SK-N-SH (cell line): ENCODE measurements around the gene SNED1. TPM values are rescaled to one million over a fixed set of nuclear protein-coding genes. Genes with fewer than 3 reads are reported as not detected.

Source experiments
- CTCF ChIA-PET: fragments of 300-600, 350-600 bp; formaldehyde crosslinking; extraction: SDS; loops from one replicate; lab custom pipeline; 2021; lab: Yijun Ruan, JAX
- POLR2A ChIA-PET: fragments of 350-600 bp; sonication (Branson Sonifier 250); formaldehyde crosslinking; extraction: SDS; loops from one replicate; lab custom pipeline; 2020; ENCODE audit warnings: antibody characterized with exemption, inconsistent platforms; lab: Yijun Ruan, JAX
- DNase-seq: peaks from one replicate; pipeline ENCODE4 v3.0.0; 2012
- H2AFZ ChIP-seq: fragments of 200-600 bp; sonication (generic); 2 replicates; pipeline ENCODE4 v1.8.1; 2016; ENCODE audit warnings: antibody characterized with exemption, mild to moderate bottlenecking, low read depth
- H3F3A ChIP-seq: fragments of 200-600 bp; sonication (generic); replicated peaks from 2 replicates; pipeline ENCODE3; 2016; ENCODE audit warnings: antibody characterized with exemption, mild to moderate bottlenecking; ENCODE audit not compliant: insufficient read depth
- H3K27ac ChIP-seq, 2 experiments: fragments of 200-500 bp in 1 of 2; fragments of 200-600 bp in 1 of 2; sonication (Bioruptor generic) in 1 of 2; sonication (generic), shearing (Covaris generic) in 1 of 2; 2 replicates each; pipeline versions ENCODE4 v1.5.1 to v1.6.1; 2014 to 2016; ENCODE audit warnings: low read depth in 2 of 2, inconsistent platforms in 1 of 2, low read length in 1 of 2, mild to moderate bottlenecking in 1 of 2, mixed read lengths in 1 of 2
- H3K27me3 ChIP-seq: fragments of 200-600 bp; sonication (generic), shearing (Covaris generic); 2 replicates; pipeline ENCODE4 v1.6.1; 2016; ENCODE audit warnings: mixed run types; ENCODE audit not compliant: insufficient read depth
- H3K36me3 ChIP-seq, 2 experiments: fragments of 200-500 bp in 1 of 2; fragments of 200-600 bp in 1 of 2; sonication (Bioruptor generic) in 1 of 2; sonication (generic) in 1 of 2; replicated peaks in 1 of 2; 2 replicates each; pipeline versions ENCODE3 to v1.5.1; 2014 to 2016; ENCODE audit warnings: low read length in 1 of 2, mild to moderate bottlenecking in 1 of 2; ENCODE audit not compliant: insufficient read depth in 2 of 2, control insufficient read depth in 1 of 2
- H3K4me1 ChIP-seq, 2 experiments: fragments of 200-500 bp in 1 of 2; fragments of 200-600 bp in 1 of 2; sonication (Bioruptor generic) in 1 of 2; sonication (generic), shearing (Covaris generic) in 1 of 2; 2 replicates each; pipeline versions ENCODE4 v1.5.1 to v1.6.1; 2014 to 2016; ENCODE audit warnings: low read depth in 1 of 2, low read length in 1 of 2, mixed run types in 1 of 2; ENCODE audit not compliant: insufficient read depth in 2 of 2, control insufficient read depth in 1 of 2
- H3K4me2 ChIP-seq: fragments of 200-600 bp; sonication (generic), shearing (Covaris generic); 2 replicates; pipeline ENCODE4 v1.6.1; 2017; ENCODE audit warnings: mixed run types
- H3K4me3 ChIP-seq, 2 experiments: fragments of 200-500 bp in 1 of 2; fragments of 200-600 bp in 1 of 2; sonication (Bioruptor generic) in 1 of 2; sonication (generic), shearing (Covaris generic) in 1 of 2; 2 replicates each; pipeline versions ENCODE4 v1.5.1 to v1.8.1; 2014 to 2016; ENCODE audit warnings: low read depth in 2 of 2, inconsistent platforms in 1 of 2, low read length in 1 of 2, mild to moderate bottlenecking in 1 of 2, mixed read lengths in 1 of 2, moderate library complexity in 1 of 2
- H3K79me2 ChIP-seq: fragments of 200-600 bp; sonication (generic); 2 replicates; pipeline ENCODE4 v1.8.1; 2017; ENCODE audit warnings: mild to moderate bottlenecking; ENCODE audit not compliant: insufficient read depth
- H3K9ac ChIP-seq: fragments of 200-600 bp; sonication (generic); 2 replicates; pipeline ENCODE4 v1.6.1; 2017; ENCODE audit warnings: mixed run types
- H3K9me2 ChIP-seq: fragments of 200-600 bp; sonication (generic); 2 replicates; pipeline ENCODE4 v1.6.1; 2017; ENCODE audit warnings: mixed run types
- H3K9me3 ChIP-seq: fragments of 200-600 bp; sonication (generic); 2 replicates; pipeline ENCODE4 v1.6.1; 2017; ENCODE audit warnings: mixed run types, mild to moderate bottlenecking, moderate library complexity
- H4K20me1 ChIP-seq: fragments of 200-600 bp; sonication (generic); 2 replicates; pipeline ENCODE4 v1.6.1; 2017; ENCODE audit warnings: mild to moderate bottlenecking, mixed run types; ENCODE audit not compliant: insufficient read depth
- CHD2 ChIP-seq: fragments of 150-350 bp; IDR thresholded peaks from 2 replicates; pipeline ENCODE4 v1.6.1; 2018; ENCODE audit warnings: low read length; ENCODE audit not compliant: partially characterized antibody
- ELF1 ChIP-seq: IDR thresholded peaks from 2 replicates; pipeline ENCODE4 v1.4.0; 2012
- EP300 ChIP-seq, 2 experiments: IDR thresholded peaks; 2 replicates each; pipeline versions ENCODE4 v1.4.0 to v1.6.1; 2012; ENCODE audit warnings: borderline replicate concordance in 1 of 2, low read depth in 1 of 2, low read length in 1 of 2
- FOXJ3 ChIP-seq: sonication (generic); formaldehyde crosslinking; IDR thresholded peaks from 2 replicates; pipeline ENCODE4 v1.5.1; 2020; ENCODE audit warnings: mild to moderate bottlenecking, missing genetic modification reagents
- FOXM1 ChIP-seq: IDR thresholded peaks from 2 replicates; pipeline ENCODE4 v1.4.0; 2012; ENCODE audit warnings: low read depth, mild to moderate bottlenecking
- MEF2A ChIP-seq: IDR thresholded peaks from 2 replicates; pipeline ENCODE4 v1.4.0; 2012; ENCODE audit warnings: low read depth, borderline replicate concordance
- REST ChIP-seq: IDR thresholded peaks from 2 replicates; pipeline ENCODE4 v1.6.1; 2012; ENCODE audit warnings: mild to moderate bottlenecking, low read depth, low read length, moderate library complexity
- RXRA ChIP-seq: IDR thresholded peaks from 2 replicates; pipeline ENCODE4 v1.4.0; 2012; ENCODE audit warnings: low read depth, mild to moderate bottlenecking, borderline replicate concordance
- SMC3 ChIP-seq: IDR thresholded peaks from 2 replicates; pipeline ENCODE4 v1.6.1; 2012; ENCODE audit warnings: low read depth, low read length, improper control_type of control experiment
- TEAD4 ChIP-seq: IDR thresholded peaks from 2 replicates; pipeline ENCODE4 v1.4.0; 2012; ENCODE audit warnings: mild to moderate bottlenecking, borderline replicate concordance; ENCODE audit not compliant: insufficient read depth
- ZBTB33 ChIP-seq: IDR thresholded peaks from 2 replicates; pipeline ENCODE4 v1.4.0; 2012; ENCODE audit warnings: low read depth, borderline replicate concordance
- WGBS: methylation state at CpG from one replicate; pipeline ENCODE4 v1.1.6; 2017; ENCODE audit warnings: low lambda C conversion rate; 5-methylcytosine and 5-hydroxymethylcytosine counted together
- polyA plus RNA-seq, 3 experiments: library from polyadenylated mRNA; depleted of rRNA; stranded (reverse); fragments of >200 nt; gene quantifications; 2 replicates each; pipeline ENCODE4 v1.2.3, GENCODE V29; 2012
- TF ChIP-seq, protein P1 (sequence below): fragments of 150-350 bp; IDR thresholded peaks from 2 replicates; pipeline ENCODE4 v1.6.1; 2016; ENCODE audit warnings: mild to moderate bottlenecking, low read depth, low read length

SNED1 gene
- polyA plus RNA-seq, 1 of the 3 experiments (the other 2 are of a cell fraction), result 0.03 TPM

DNA sequence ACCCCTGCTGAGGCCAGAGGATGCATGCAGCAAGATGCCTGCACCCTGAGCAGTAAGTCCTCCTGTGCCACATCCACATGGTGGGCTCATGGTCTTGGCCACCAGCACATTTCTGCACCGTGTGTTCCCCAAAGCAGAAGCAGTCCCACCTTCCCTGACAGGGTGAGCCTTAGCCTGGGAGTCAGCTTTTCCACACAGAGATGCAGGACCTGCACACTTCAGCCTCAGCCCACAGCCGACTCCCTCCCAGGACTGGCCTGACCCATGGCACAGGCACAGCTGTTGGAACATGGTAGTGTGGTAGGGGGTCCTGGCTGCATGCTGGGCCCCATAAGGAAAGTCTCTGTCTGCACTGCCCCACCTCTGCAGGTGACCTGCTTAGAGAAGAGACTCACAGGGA lies 5.0 kb downstream of the SNED1 start:
- no peak overlapping the region for H3K4me2 ChIP-seq
- H3K27ac ChIP-seq, result no peak overlapping the region
- ChIA-PET POLR2A (no interaction called here), CTCF (interaction anchor here (0.7 to 3.8 kb wide), 2 partner anchors 20 to 152 kb away, joined by 3 to 16 read pairs; no protein-coding TSS in a partner anchor)
- H3K9me3 ChIP-seq, result peaks cover 13% of the 10 kb centered on the region; the same call in 1 of the 2 replicates
- 63% methylated on average over 2 of the region's 2 CpGs for WGBS
- H3K36me3 ChIP-seq, result no peaks in the 10 kb centered on the region
- no peaks in the 10 kb centered on the region; a peak in 1 of 4 replicates for H3K4me1 ChIP-seq
- no peak overlapping the region for H2AFZ ChIP-seq
- no peaks in the 10 kb centered on the region for H4K20me1 ChIP-seq
- no peaks in the 10 kb centered on the region for H3K27me3 ChIP-seq
- no peaks in the 10 kb centered on the region for H3K79me2 ChIP-seq
- no peaks in the 10 kb centered on the region for H3K9me2 ChIP-seq
- TF ChIP-seq, protein P1, sequence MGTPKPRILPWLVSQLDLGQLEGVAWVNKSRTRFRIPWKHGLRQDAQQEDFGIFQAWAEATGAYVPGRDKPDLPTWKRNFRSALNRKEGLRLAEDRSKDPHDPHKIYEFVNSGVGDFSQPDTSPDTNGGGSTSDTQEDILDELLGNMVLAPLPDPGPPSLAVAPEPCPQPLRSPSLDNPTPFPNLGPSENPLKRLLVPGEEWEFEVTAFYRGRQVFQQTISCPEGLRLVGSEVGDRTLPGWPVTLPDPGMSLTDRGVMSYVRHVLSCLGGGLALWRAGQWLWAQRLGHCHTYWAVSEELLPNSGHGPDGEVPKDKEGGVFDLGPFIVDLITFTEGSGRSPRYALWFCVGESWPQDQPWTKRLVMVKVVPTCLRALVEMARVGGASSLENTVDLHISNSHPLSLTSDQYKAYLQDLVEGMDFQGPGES, result no peak
- no peak for TF ChIP-seq REST
- H3F3A ChIP-seq, result no peaks in the 10 kb centered on the region
- no peak for DNase-seq
- H3K9ac ChIP-seq, result no peak overlapping the region
- no peak overlapping the region for H3K4me3 ChIP-seq

- POLR2A ChIA-PET, result no interaction called here
- TF ChIP-seq EP300 (IDR thresholded peaks at IDR 0.05; ENCODE audit: borderline replicate concordance in 1 of 2, low read depth in 1 of 2, low read length in 1 of 2), result no peak
- TF ChIP-seq MEF2A, result no peak
- TF ChIP-seq ZBTB33, result no peak
- no peak for TF ChIP-seq CHD2
- TF ChIP-seq RXRA, result no peak
- no peak for TF ChIP-seq FOXM1
- TF ChIP-seq ELF1, result no peak
- TF ChIP-seq SMC3, result no peak
- no peak for TF ChIP-seq FOXJ3 (CRISPR knock-in tag)
- TF ChIP-seq TEAD4, result no peak
- DNase-seq, result no peak
- Histone ChIP-seq H3F3A (no peaks in the 10 kb centered on the region), H3K4me1 (no peaks in the 10 kb centered on the region; a peak in 1 of 4 replicates), H3K9ac (no peak overlapping the region), H2AFZ (no peak overlapping the region), H3K9me2 (no peaks in the 10 kb centered on the region), H3K9me3 (peaks cover 13% of the 10 kb centered on the region; the same call in 1 of the 2 replicates), H4K20me1 (no peaks in the 10 kb centered on the region), H3K79me2 (no peaks in the 10 kb centered on the region), H3K4me2 (no peak overlapping the region), H3K4me3 (no peak overlapping the region), H3K36me3 (no peaks in the 10 kb centered on the region), H3K27me3 (no peaks in the 10 kb centered on the region), H3K27ac (no peak overlapping the region)
- CTCF ChIA-PET, result no interaction called here
- 11% methylated on average over 1 of the region's 1 CpG for WGBS
Observed at GRCh38 chr2:241003830-241004564, 5.6 kb downstream of the SNED1 start.
